HG03108 (cell line): ENCODE data around the gene DISC1.

Source experiments
- ATAC-seq: cut with Tn5 transposase; IDR thresholded peaks from one replicate; pipeline ENCODE4 v1.9.1; 2021; ENCODE audit warnings: moderate library complexity; ENCODE audit not compliant: unreplicated experiment

Gene DISC1

GRCh38 chr1:231806623-231807495, 180.3 kb downstream of the DISC1 start:
- ATAC-seq = peak; percentile 64

GRCh38 chr1:231807541-231807940, 181.0 kb downstream of the DISC1 start:
- no peak for ATAC-seq

- ATAC-seq = no peak
Observed at GRCh38 chr1:231808116-231808515, 181.5 kb downstream of the DISC1 start.

- no peak for ATAC-seq
Observed at GRCh38 chr1:231808990-231809389, 182.4 kb downstream of the DISC1 start.

GRCh38 chr1:231810415-231810814, 183.8 kb downstream of the DISC1 start:
- ATAC-seq = no peak

- ATAC-seq = no peak
Observed at GRCh38 chr1:231814021-231814420, 187.4 kb downstream of the DISC1 start.

- no peak for ATAC-seq
Observed at GRCh38 chr1:231814521-231814920, 187.9 kb downstream of the DISC1 start.

GRCh38 chr1:231817801-231818200, 191.2 kb downstream of the DISC1 start:
- no peak for ATAC-seq

- no peak for ATAC-seq
Observed at GRCh38 chr1:231818337-231818736, 191.7 kb downstream of the DISC1 start.

- ATAC-seq = no peak
Observed at GRCh38 chr1:231821281-231821680, 194.7 kb downstream of the DISC1 start.

- ATAC-seq = no peak
Observed at GRCh38 chr1:231822041-231822440, 195.5 kb downstream of the DISC1 start.

GRCh38 chr1:231826566-231826965, 200.0 kb downstream of the DISC1 start:
- ATAC-seq = no peak

- no peak for ATAC-seq
Observed at GRCh38 chr1:231827337-231828105, 200.9 kb downstream of the DISC1 start.

GRCh38 chr1:231828182-231828920, 201.8 kb downstream of the DISC1 start:
- no peak for ATAC-seq

- ATAC-seq = no peak
Observed at GRCh38 chr1:231829332-231829731, 202.7 kb downstream of the DISC1 start.

GRCh38 chr1:231836227-231836893, 209.8 kb downstream of the DISC1 start:
- no peak for ATAC-seq

- no peak for ATAC-seq
Observed at GRCh38 chr1:231838521-231838920, 211.9 kb downstream of the DISC1 start.

GRCh38 chr1:231839999-231840398, 213.4 kb downstream of the DISC1 start:
- ATAC-seq = no peak

GRCh38 chr1:231841616-231842344, 215.2 kb downstream of the DISC1 start:
- no peak for ATAC-seq

GRCh38 chr1:231842441-231842840, 215.9 kb downstream of the DISC1 start:
- no peak for ATAC-seq
